WTC11 (cell line): Measurements from ENCODE around the gene CHIT1. TPM values are rescaled to one million over a fixed set of nuclear protein-coding genes. Genes with fewer than 3 reads are reported as not detected.
A peak's percentile ranks its signal among the peaks of the same experiment; 100 is the strongest.

ENCODE experiments used
- ATF2 ChIP-seq: sonication (generic); formaldehyde crosslinking; IDR thresholded peaks from 2 replicates; pipeline ENCODE4 v1.8.1; 2022; ENCODE audit warnings: low read depth, missing genetic modification reagents, borderline replicate concordance
- CBFB ChIP-seq: sonication (generic); formaldehyde crosslinking; IDR thresholded peaks from 2 replicates; pipeline ENCODE4 v1.8.1; 2022; ENCODE audit warnings: mild to moderate bottlenecking, low read depth, missing genetic modification reagents
- CDX4 ChIP-seq: fragments of 250-450 bp; sonication (Bioruptor Pico); IDR thresholded peaks from 2 replicates; pipeline ENCODE4 v1.9.0; 2021; ENCODE audit warnings: moderate library complexity, mild to moderate bottlenecking, inconsistent platforms, borderline replicate concordance
- FOXK1 ChIP-seq: sonication (generic); formaldehyde crosslinking; IDR thresholded peaks from 2 replicates; pipeline ENCODE4 v1.8.0; 2022; ENCODE audit warnings: mild to moderate bottlenecking, moderate library complexity, missing genetic modification reagents
- GABPB1 ChIP-seq: sonication (generic); formaldehyde crosslinking; IDR thresholded peaks from 2 replicates; pipeline ENCODE4 v1.8.1; 2023; ENCODE audit warnings: mild to moderate bottlenecking, missing genetic modification reagents
- JUN ChIP-seq: sonication (generic); formaldehyde crosslinking; IDR thresholded peaks from 2 replicates; pipeline ENCODE4 v1.8.0; 2023; ENCODE audit warnings: mild to moderate bottlenecking, missing genetic modification reagents
- KAT7 ChIP-seq: sonication (generic); formaldehyde crosslinking; IDR thresholded peaks from 2 replicates; pipeline ENCODE4 v1.8.1; 2023; ENCODE audit warnings: missing genetic modification reagents, mild to moderate bottlenecking, borderline replicate concordance
- MAX ChIP-seq: sonication (generic); formaldehyde crosslinking; IDR thresholded peaks from 2 replicates; pipeline ENCODE4 v1.8.0; 2022; ENCODE audit warnings: mild to moderate bottlenecking, missing genetic modification reagents
- MLX ChIP-seq: sonication (generic); formaldehyde crosslinking; IDR thresholded peaks from 2 replicates; pipeline ENCODE4 v1.8.1; 2023; ENCODE audit warnings: mild to moderate bottlenecking, missing genetic modification reagents, moderate library complexity
- RORB ChIP-seq: fragments of 250-450 bp; sonication (Bioruptor Pico); IDR thresholded peaks from 2 replicates; pipeline ENCODE4 v1.9.0; 2021; ENCODE audit warnings: mild to moderate bottlenecking
- TCF7 ChIP-seq: sonication (generic); formaldehyde crosslinking; IDR thresholded peaks from 2 replicates; pipeline ENCODE4 v1.8.0; 2022; ENCODE audit warnings: mild to moderate bottlenecking, low read depth, missing genetic modification reagents, moderate library complexity
- ZNF396 ChIP-seq: fragments of 250-450 bp; sonication (Bioruptor Pico); IDR thresholded peaks from 2 replicates; pipeline ENCODE4 v1.8.0; 2021; ENCODE audit warnings: mild to moderate bottlenecking, moderate library complexity, borderline replicate concordance
- ZNF423 ChIP-seq: fragments of 250-450 bp; sonication (Bioruptor Pico); IDR thresholded peaks from 2 replicates; pipeline ENCODE4 v2.1.2; 2022; ENCODE audit warnings: mild to moderate bottlenecking, moderate library complexity
- total RNA-seq: library from RNA; stranded (reverse); gene quantifications from 3 replicates; pipeline ENCODE4 v1.2.3, GENCODE V29; 2021
- TF ChIP-seq, protein P1 (sequence below): fragments of 250-450 bp; sonication (Bioruptor Pico); conservative IDR thresholded peaks from 2 replicates; pipeline ENCODE4 v1.9.0; 2021; ENCODE audit warnings: mild to moderate bottlenecking
- TF ChIP-seq, protein P2 (sequence below): fragments of 250-450 bp; sonication (Bioruptor Pico); IDR thresholded peaks from 2 replicates; pipeline ENCODE4 v2.1.2; 2022; ENCODE audit warnings: mild to moderate bottlenecking, moderate library complexity
- TF ChIP-seq, protein P3 (sequence below): sonication (generic); formaldehyde crosslinking; IDR thresholded peaks from 2 replicates; pipeline ENCODE4 v1.8.1; 2023; ENCODE audit warnings: mild to moderate bottlenecking, moderate library complexity, missing genetic modification reagents
- TF ChIP-seq, protein P4 (sequence below): sonication (generic); formaldehyde crosslinking; IDR thresholded peaks from 2 replicates; pipeline ENCODE4 v1.8.1; 2022; ENCODE audit warnings: mild to moderate bottlenecking, missing genetic modification reagents, moderate library complexity, borderline replicate concordance

Gene CHIT1
- total RNA-seq, 1 experiment from 2014 or later = 0.15 TPM

DNA sequence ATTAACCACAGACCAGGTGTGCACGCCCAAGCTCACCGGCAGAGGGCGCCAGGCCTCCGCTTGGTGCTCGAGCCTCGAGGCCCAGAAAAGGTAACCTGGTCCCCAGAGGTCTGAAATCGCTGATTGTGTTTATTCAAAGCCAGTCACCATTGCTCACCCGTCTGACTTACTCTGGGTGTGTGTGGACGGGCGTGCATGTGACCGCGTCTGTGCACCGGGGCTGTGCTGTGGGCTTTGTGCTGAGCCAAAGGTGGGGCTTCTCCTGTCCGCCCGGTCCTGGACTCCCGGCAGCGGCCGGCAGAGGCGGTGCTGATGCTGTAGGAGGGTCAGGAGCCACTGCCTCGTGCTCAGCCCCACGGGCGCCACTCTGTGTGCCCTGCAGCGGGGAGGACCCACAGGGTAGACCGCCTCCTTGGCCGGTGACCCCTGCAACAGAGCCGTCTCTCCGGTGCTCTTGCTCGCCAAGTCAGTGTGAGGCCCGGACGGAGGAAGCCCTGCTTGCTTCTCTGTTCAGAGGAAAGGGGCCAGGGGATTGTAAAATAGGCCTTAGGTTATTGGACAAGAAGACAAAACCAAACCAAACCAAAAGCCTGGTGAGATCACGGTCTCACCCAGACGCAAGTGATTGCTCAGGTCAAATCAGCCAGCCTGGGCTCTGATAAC, 43.9 kb upstream of the CHIT1 start (continued):
- TF ChIP-seq, protein P1, sequence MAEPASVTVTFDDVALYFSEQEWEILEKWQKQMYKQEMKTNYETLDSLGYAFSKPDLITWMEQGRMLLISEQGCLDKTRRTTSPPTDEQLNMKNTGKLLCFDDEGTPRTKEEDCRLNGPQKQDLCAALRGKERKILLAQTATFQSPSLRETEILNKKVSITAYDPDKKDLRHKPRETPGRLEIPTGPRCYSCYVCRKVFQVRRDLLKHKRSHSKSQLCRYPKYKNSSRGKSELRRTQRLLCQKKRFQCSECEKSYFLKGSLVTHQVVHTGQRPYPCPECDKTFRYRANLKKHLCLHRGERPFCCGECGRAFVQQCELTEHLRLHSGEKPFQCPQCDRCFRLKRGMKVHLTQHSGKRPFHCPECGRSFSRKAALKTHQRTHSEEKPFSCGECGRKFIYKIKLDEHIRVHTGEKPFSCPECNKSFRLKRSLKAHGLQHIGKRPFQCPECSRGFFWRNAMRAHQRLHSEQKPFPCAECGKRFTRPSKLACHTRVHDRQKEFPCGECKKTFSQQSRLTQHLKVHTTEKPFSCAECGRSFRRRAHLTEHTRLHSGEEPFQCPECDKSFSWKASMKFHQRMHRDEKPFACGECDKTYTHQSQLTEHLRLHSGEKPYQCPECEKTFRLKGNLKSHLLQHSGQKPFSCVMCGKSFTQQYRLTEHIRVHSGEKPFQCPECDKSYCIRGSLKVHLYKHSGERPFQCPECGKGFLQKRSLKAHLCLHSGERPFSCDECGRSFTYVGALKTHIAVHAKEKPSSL (CRISPR knock-in tag) = no peak
- TF ChIP-seq KAT7 (CRISPR knock-in tag) (no peak), ZNF396 (CRISPR knock-in tag) (no peak), JUN (no peak), TCF7 (CRISPR knock-in tag) (no peak), RORB (CRISPR knock-in tag) (no peak), GABPB1 (CRISPR knock-in tag) (0 out of 2 replicates have a peak, but pooled peaks have one; percentile 16), CDX4 (CRISPR knock-in tag) (no peak), MLX (CRISPR knock-in tag) (no peak), ATF2 (no peak), ZNF423 (no peak), CBFB (CRISPR knock-in tag) (no peak), FOXK1 (CRISPR knock-in tag) (no peak), MAX (CRISPR knock-in tag) (peak; percentile 50; the same call in 1 of the 2 replicates)
- TF ChIP-seq, protein P2, sequence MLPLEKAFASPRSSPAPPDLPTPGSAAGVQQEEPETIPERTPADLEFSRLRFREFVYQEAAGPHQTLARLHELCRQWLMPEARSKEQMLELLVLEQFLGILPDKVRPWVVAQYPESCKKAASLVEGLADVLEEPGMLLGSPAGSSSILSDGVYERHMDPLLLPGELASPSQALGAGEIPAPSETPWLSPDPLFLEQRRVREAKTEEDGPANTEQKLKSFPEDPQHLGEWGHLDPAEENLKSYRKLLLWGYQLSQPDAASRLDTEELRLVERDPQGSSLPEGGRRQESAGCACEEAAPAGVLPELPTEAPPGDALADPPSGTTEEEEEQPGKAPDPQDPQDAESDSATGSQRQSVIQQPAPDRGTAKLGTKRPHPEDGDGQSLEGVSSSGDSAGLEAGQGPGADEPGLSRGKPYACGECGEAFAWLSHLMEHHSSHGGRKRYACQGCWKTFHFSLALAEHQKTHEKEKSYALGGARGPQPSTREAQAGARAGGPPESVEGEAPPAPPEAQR (CRISPR knock-in tag) = no peak
- TF ChIP-seq, protein P3, sequence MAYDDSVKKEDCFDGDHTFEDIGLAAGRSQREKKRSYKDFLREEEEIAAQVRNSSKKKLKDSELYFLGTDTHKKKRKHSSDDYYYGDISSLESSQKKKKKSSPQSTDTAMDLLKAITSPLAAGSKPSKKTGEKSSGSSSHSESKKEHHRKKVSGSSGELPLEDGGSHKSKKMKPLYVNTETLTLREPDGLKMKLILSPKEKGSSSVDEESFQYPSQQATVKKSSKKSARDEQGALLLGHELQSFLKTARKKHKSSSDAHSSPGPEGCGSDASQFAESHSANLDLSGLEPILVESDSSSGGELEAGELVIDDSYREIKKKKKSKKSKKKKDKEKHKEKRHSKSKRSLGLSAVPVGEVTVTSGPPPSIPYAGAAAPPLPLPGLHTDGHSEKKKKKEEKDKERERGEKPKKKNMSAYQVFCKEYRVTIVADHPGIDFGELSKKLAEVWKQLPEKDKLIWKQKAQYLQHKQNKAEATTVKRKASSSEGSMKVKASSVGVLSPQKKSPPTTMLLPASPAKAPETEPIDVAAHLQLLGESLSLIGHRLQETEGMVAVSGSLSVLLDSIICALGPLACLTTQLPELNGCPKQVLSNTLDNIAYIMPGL (CRISPR knock-in tag) = no peak
- TF ChIP-seq, protein P4, sequence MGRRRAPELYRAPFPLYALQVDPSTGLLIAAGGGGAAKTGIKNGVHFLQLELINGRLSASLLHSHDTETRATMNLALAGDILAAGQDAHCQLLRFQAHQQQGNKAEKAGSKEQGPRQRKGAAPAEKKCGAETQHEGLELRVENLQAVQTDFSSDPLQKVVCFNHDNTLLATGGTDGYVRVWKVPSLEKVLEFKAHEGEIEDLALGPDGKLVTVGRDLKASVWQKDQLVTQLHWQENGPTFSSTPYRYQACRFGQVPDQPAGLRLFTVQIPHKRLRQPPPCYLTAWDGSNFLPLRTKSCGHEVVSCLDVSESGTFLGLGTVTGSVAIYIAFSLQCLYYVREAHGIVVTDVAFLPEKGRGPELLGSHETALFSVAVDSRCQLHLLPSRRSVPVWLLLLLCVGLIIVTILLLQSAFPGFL = no peak
